H9 (cell line): Measurements from ENCODE around the gene FSTL4. TPM values are rescaled to one million over a fixed set of nuclear protein-coding genes. Genes with fewer than 3 reads are reported as not detected.

Source experiments
- DNase-seq: peaks from one replicate; pipeline ENCODE4 v3.0.0-alpha.2; 2017
- H2AFZ ChIP-seq: one replicate; pipeline ENCODE4 v1.6.1; 2013; ENCODE audit warnings: mild to moderate bottlenecking, low read length, control low read depth, moderate library complexity
- H2AK5ac ChIP-seq: 2 replicates; pipeline ENCODE4 v1.6.1; 2013; ENCODE audit warnings: low read length, control low read depth, mixed read lengths; ENCODE audit not compliant: insufficient read length
- H2BK120ac ChIP-seq: one replicate; pipeline ENCODE4 v1.6.1; 2013; ENCODE audit warnings: low read depth, mild to moderate bottlenecking, low read length, control low read depth, inconsistent platforms; ENCODE audit not compliant: poor library complexity, severe bottlenecking
- H2BK12ac ChIP-seq: 2 replicates; pipeline ENCODE4 v1.6.1; 2013; ENCODE audit warnings: low read length, control low read depth, mixed read lengths, low read depth; ENCODE audit not compliant: insufficient read length
- H2BK15ac ChIP-seq: 2 replicates; pipeline ENCODE4 v1.6.1; 2013; ENCODE audit warnings: low read depth, low read length, control low read depth
- H2BK20ac ChIP-seq: one replicate; pipeline ENCODE4 v1.6.1; 2013; ENCODE audit warnings: low read depth, mild to moderate bottlenecking, low read length, control low read depth, inconsistent platforms; ENCODE audit not compliant: poor library complexity, severe bottlenecking
- H2BK5ac ChIP-seq: 2 replicates; pipeline ENCODE4 v1.6.1; 2013; ENCODE audit warnings: low read length, control low read depth, mixed read lengths; ENCODE audit not compliant: insufficient read length
- H3K14ac ChIP-seq: 2 replicates; pipeline ENCODE4 v1.6.1; 2013; ENCODE audit warnings: low read length, control low read depth; ENCODE audit not compliant: insufficient read depth
- H3K18ac ChIP-seq: 2 replicates; pipeline ENCODE4 v1.6.1; 2013; ENCODE audit warnings: low read depth, mild to moderate bottlenecking, mixed read lengths, low read length, control low read depth; ENCODE audit not compliant: insufficient read length
- H3K23ac ChIP-seq: 2 replicates; pipeline ENCODE4 v1.6.1; 2013; ENCODE audit warnings: low read length, control low read depth, mixed read lengths, low read depth; ENCODE audit not compliant: insufficient read length
- H3K23me2 ChIP-seq: 2 replicates; pipeline ENCODE4 v1.6.1; 2013; ENCODE audit warnings: low read depth, mild to moderate bottlenecking, mixed read lengths, low read length, control low read depth; ENCODE audit not compliant: insufficient read length, poor library complexity, severe bottlenecking
- H3K27ac ChIP-seq: 2 replicates; pipeline ENCODE4 v1.5.1; 2013; ENCODE audit warnings: low read length, control low read depth, mixed read lengths, low read depth; ENCODE audit not compliant: insufficient read length
- H3K27me3 ChIP-seq: 2 replicates; pipeline ENCODE4 v1.6.1; 2013; ENCODE audit warnings: low read length, control low read depth, inconsistent platforms; ENCODE audit not compliant: insufficient read depth
- H3K4ac ChIP-seq: 2 replicates; pipeline ENCODE4 v1.6.1; 2013; ENCODE audit warnings: low read depth, mild to moderate bottlenecking, control low read depth, inconsistent platforms, low read length, moderate library complexity
- H3K4me1 ChIP-seq: 2 replicates; pipeline ENCODE4 v1.6.1; 2013; ENCODE audit warnings: low read length, control low read depth, inconsistent platforms; ENCODE audit not compliant: insufficient read depth
- H3K4me2 ChIP-seq: 2 replicates; pipeline ENCODE4 v1.6.1; 2013; ENCODE audit warnings: low read length, control low read depth, mixed read lengths; ENCODE audit not compliant: insufficient read length, insufficient read depth
- H3K56ac ChIP-seq: 2 replicates; pipeline ENCODE4 v1.6.1; 2013; ENCODE audit warnings: low read depth, mild to moderate bottlenecking, mixed read lengths, low read length, control low read depth; ENCODE audit not compliant: insufficient read length
- H3K79me1 ChIP-seq: 2 replicates; pipeline ENCODE4 v1.6.1; 2013; ENCODE audit warnings: low read depth, mild to moderate bottlenecking, moderate library complexity, low read length, control low read depth, inconsistent platforms; ENCODE audit not compliant: insufficient read depth, poor library complexity, severe bottlenecking
- H3K79me2 ChIP-seq: 2 replicates; pipeline ENCODE4 v1.6.1; 2013; ENCODE audit warnings: low read length, control low read depth, inconsistent platforms; ENCODE audit not compliant: insufficient read depth
- H3K9ac ChIP-seq: 2 replicates; pipeline ENCODE4 v1.6.1; 2013; ENCODE audit warnings: low read length, control low read depth, mixed read lengths; ENCODE audit not compliant: insufficient read length; ENCODE audit errors: extremely low read depth
- H3K9me3 ChIP-seq: one replicate; pipeline ENCODE4 v1.6.1; 2013; ENCODE audit warnings: low read depth, low read length, inconsistent platforms; ENCODE audit not compliant: control insufficient read depth
- H3T11ph ChIP-seq: one replicate; pipeline ENCODE4 v1.6.1; 2013; ENCODE audit warnings: mild to moderate bottlenecking, low read length, control low read depth, inconsistent platforms
- H4K20me1 ChIP-seq: one replicate; pipeline ENCODE4 v1.6.1; 2013; ENCODE audit not compliant: control insufficient read depth, insufficient read length, insufficient read depth
- H4K5ac ChIP-seq: 2 replicates; pipeline ENCODE4 v1.6.1; 2013; ENCODE audit warnings: low read depth, mild to moderate bottlenecking, mixed read lengths, low read length, control low read depth; ENCODE audit not compliant: insufficient read length
- H4K8ac ChIP-seq: replicated peaks from 2 replicates; pipeline ENCODE4 v1.6.1; 2013; ENCODE audit warnings: low read length, control low read depth, mixed read lengths, low read depth; ENCODE audit not compliant: insufficient read length
- H4K91ac ChIP-seq: 2 replicates; pipeline ENCODE4 v1.6.1; 2013; ENCODE audit warnings: low read depth, mild to moderate bottlenecking, moderate library complexity, mixed read lengths, low read length, control low read depth; ENCODE audit not compliant: insufficient read length
- H3K27ac Mint-ChIP-seq, 3 experiments: 2 replicates in 2 of 3; 3 replicates in 1 of 3; pipeline ENCODE4 v1.8.0; 2020 to 2021; ENCODE audit warnings: mixed read lengths in 3 of 3, mild to moderate bottlenecking in 1 of 3, moderate library complexity in 1 of 3
- H3K27me3 Mint-ChIP-seq: 2 replicates; pipeline ENCODE4 v1.8.0; 2021; ENCODE audit warnings: low read depth, mild to moderate bottlenecking, moderate library complexity, mixed read lengths
- H3K36me3 Mint-ChIP-seq, 3 experiments: 2 replicates in 2 of 3; 3 replicates in 1 of 3; pipeline ENCODE4 v1.8.0; 2020 to 2021; ENCODE audit warnings: low read depth in 3 of 3, mixed read lengths in 3 of 3; ENCODE audit not compliant: insufficient read depth in 1 of 3
- H3K4me1 Mint-ChIP-seq, 2 experiments: 2 replicates each; pipeline ENCODE4 v1.8.0; 2020; ENCODE audit warnings: mixed read lengths in 2 of 2
- H3K4me3 Mint-ChIP-seq, 2 experiments: 2 replicates in 1 of 2; 3 replicates in 1 of 2; pipeline ENCODE4 v1.8.0; 2020 to 2021; ENCODE audit warnings: mild to moderate bottlenecking in 2 of 2, mixed read lengths in 2 of 2, moderate library complexity in 1 of 2
- H3K9me3 Mint-ChIP-seq, 2 experiments: 2 replicates in 1 of 2; 3 replicates in 1 of 2; pipeline ENCODE4 v1.8.0; 2020; ENCODE audit warnings: mild to moderate bottlenecking in 2 of 2, mixed read lengths in 2 of 2, moderate library complexity in 1 of 2
- CTCF ChIP-seq: fragments of 200-600 bp; sonication (generic); conservative IDR thresholded peaks from 3 replicates; pipeline ENCODE4 v1.8.0; 2021; ENCODE audit warnings: antibody characterized with exemption, mild to moderate bottlenecking
- WGBS: extraction: QIAGEN DNeasy Blood & Tissue Kit; methylation state at CpG from one replicate; pipeline ENCODE4 v1.1.7; 2013; ENCODE audit warnings: missing lambda C conversion rate, low lambda C conversion rate, mixed read lengths; ENCODE audit not compliant: insufficient read length; ENCODE audit errors: extremely low coverage; 5-methylcytosine and 5-hydroxymethylcytosine counted together
- total RNA-seq: library from RNA; stranded (reverse); gene quantifications from 2 replicates; pipeline ENCODE4 v1.2.1, GENCODE V29; 2021

FSTL4 gene
- total RNA-seq, 1 experiment from 2014 or later = 5.7 TPM

- Histone ChIP-seq H2BK5ac (no peak overlapping the region), H2BK15ac (no peak overlapping the region), H3T11ph (no peak overlapping the region), H3K4ac (no peak overlapping the region), H3K23me2 (no peaks in the 10 kb centered on the region), H4K8ac (no peak overlapping the region), H4K91ac (no peak overlapping the region), H2BK12ac (no peak overlapping the region), H3K9me3 (no peaks in the 10 kb centered on the region), H2BK120ac (no peak overlapping the region), H3K14ac (no peak overlapping the region), H2BK20ac (no peak overlapping the region), H3K56ac (no peak overlapping the region), H4K5ac (no peak overlapping the region), H3K4me1 (no peaks in the 10 kb centered on the region), H3K18ac (no peak overlapping the region), H3K79me1 (no peaks in the 10 kb centered on the region), H3K27me3 (no peaks in the 10 kb centered on the region), H3K27ac (no peak overlapping the region), H3K4me2 (no peak overlapping the region), H3K79me2 (no peaks in the 10 kb centered on the region), H2AK5ac (no peak overlapping the region), H3K23ac (no peak overlapping the region), H2AFZ (no peak overlapping the region), H4K20me1 (no peaks in the 10 kb centered on the region), H3K9ac (no peak overlapping the region)
- TF ChIP-seq CTCF = no peak
- Mint-ChIP-seq H3K4me3 (no peak overlapping the region), H3K27me3 (peaks cover 4% of the 10 kb centered on the region; the same call in 1 of the 2 replicates), H3K9me3 (peaks cover 5% of the 10 kb centered on the region in 2 experiments; a peak in 3 of 5 replicates), H3K4me1 (no peaks in the 10 kb centered on the region), H3K27ac (no peak overlapping the region; a peak in 1 of 7 replicates), H3K36me3 (peaks cover 2 to 5% (median 4%) of the 10 kb centered on the region in 3 experiments; a peak in 5 of 7 replicates)
- DNase-seq = no peak
- WGBS = no CpG with 5 or more reads among the region's 7 CpGs
Measured at GRCh38 chr5:133244242-133244641, 368.1 kb downstream of the FSTL4 start.
